ENCODE results near the gene TAGLN3.

TAGLN3 gene

GRCh38 chr3:112043621-112044201 lies 45.0 kb downstream of the TAGLN3 start:
- Histone ChIP-seq H3K27ac (no peak overlapping the region), H3K4me3 (peak overlapping the region; percentile 44)
- no peak for DNase-seq (ENCODE audit: low spot score)
- TF ChIP-seq, protein P1, sequence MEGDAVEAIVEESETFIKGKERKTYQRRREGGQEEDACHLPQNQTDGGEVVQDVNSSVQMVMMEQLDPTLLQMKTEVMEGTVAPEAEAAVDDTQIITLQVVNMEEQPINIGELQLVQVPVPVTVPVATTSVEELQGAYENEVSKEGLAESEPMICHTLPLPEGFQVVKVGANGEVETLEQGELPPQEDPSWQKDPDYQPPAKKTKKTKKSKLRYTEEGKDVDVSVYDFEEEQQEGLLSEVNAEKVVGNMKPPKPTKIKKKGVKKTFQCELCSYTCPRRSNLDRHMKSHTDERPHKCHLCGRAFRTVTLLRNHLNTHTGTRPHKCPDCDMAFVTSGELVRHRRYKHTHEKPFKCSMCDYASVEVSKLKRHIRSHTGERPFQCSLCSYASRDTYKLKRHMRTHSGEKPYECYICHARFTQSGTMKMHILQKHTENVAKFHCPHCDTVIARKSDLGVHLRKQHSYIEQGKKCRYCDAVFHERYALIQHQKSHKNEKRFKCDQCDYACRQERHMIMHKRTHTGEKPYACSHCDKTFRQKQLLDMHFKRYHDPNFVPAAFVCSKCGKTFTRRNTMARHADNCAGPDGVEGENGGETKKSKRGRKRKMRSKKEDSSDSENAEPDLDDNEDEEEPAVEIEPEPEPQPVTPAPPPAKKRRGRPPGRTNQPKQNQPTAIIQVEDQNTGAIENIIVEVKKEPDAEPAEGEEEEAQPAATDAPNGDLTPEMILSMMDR (IDR thresholded peaks at IDR 0.05): peak; percentile 72

GRCh38 chr3:112046599-112046998 lies 47.9 kb downstream of the TAGLN3 start:
- TF ChIP-seq, protein P1 (IDR thresholded peaks at IDR 0.05): no peak

DNA sequence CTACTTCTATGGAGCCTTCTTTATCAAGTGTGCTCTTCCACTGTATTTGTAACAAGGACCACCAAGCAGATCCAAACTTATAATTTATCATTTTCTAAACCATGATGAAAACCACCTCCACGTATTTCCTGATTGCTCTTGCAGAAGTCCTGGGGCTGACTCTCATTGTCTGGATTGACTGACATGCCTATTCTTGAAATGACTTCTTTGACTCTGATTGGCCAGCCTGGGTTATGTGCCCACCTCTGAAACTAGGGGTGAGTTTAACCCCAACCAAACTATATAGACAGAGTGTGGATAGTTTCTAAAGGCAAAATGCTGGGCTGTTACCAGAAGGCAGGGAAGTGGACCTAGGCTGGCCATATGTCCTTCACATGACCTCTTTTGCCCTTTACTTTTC lies 48.5 kb downstream of the TAGLN3 start:
- DNase-seq (ENCODE audit: low spot score): no peak
- Histone ChIP-seq H3K4me3 (no peak overlapping the region), H3K27ac (no peak overlapping the region)
- TF ChIP-seq, protein P1 (IDR thresholded peaks at IDR 0.05): no peak

More at GRCh38 chr3:112046599-112046998, 47.9 kb downstream of the TAGLN3 start:
- Histone ChIP-seq H3K4me3 (no peak overlapping the region), H3K27ac (no peak overlapping the region)
- DNase-seq (ENCODE audit: low spot score): no peak

DNA sequence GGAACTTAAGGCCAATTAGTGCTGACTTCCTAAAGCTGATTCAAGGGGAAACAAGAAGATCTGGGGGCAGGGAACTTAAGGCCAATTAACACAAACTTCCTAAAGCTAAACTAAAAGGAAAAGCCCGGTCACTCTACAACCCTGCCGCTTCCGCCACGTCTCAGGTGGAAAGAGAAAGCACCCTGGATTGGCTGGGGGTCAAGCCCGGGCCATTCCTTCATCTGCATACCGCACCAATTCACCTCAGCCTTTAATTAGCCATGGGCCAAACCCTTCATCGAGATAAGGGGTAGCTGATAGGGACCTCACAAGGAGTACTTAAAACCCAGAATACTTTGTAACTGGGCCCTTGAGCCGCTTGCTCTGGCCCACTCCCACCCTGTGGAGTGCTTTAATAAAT lies 50.2 kb downstream of the TAGLN3 start:
- no peak overlapping the region for H3K4me3 ChIP-seq

DNA sequence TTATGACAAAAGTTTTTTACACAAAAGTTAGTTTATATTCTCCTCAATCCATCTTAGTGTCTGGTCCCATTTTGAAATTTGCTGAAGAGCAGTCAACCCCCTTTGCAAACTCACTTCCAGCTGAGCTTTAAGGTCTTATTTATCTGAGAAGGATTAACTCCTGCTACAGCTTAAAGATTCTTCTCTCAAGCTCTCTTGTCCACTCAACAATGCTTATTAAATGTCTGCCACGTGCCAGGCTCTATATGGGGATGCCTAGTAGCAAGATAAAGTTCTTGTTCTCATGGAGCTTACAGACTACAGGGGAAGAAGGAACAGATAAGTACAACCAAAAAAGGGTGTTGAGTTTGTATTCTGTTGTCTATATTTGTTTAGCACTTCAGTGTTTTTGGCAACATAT lies 54.5 kb downstream of the TAGLN3 start:
- Histone ChIP-seq H3K4me3 (no peak overlapping the region), H3K27ac (no peak overlapping the region)
- TF ChIP-seq, protein P1 (IDR thresholded peaks at IDR 0.05): no peak
- no peak for DNase-seq (ENCODE audit: low spot score)

More for the DNA sequence above, 50.2 kb downstream of the TAGLN3 start:
- no peak overlapping the region for H3K27ac ChIP-seq
- TF ChIP-seq, protein P1 (IDR thresholded peaks at IDR 0.05): no peak
- DNase-seq (ENCODE audit: low spot score): no peak

- TF ChIP-seq, protein P1 (IDR thresholded peaks at IDR 0.05): no peak
- DNase-seq (ENCODE audit: low spot score): no peak
- H3K27ac ChIP-seq: no peak overlapping the region
- no peak overlapping the region for H3K4me3 ChIP-seq
Observed at GRCh38 chr3:112056451-112056929, 57.8 kb downstream of the TAGLN3 start.

DNA sequence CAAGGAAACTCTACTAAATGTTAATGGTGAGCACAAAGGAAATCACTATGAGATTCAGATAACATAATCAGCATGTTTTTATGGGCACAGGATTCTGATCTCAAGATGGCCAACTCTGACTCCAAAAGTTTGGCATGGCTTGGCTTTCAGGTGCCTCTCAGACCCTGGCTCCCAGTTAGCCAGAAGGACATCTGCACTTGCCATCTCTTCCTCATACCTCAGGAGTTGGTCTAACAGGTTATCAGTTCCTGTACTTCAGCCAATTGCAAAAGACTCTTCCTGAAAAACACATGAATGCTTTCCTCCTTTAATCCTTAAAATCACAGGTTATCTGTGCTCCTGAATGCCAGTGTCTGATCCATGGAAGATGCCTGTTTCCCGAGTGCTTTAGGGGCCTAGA lies 60.8 kb downstream of the TAGLN3 start:
- no peak overlapping the region for H3K27ac ChIP-seq
- no peak overlapping the region for H3K4me3 ChIP-seq
- TF ChIP-seq, protein P1 (IDR thresholded peaks at IDR 0.05): no peak
- DNase-seq (ENCODE audit: low spot score): no peak

Data from coronary artery (tissue), 2 donors.